LNCAP (cell line): Measurements from ENCODE around the gene DCP2.

Source experiments
- CTCF ChIP-seq: fragments of 450-650 bp; IDR thresholded peaks from 2 replicates; pipeline ENCODE4 v1.5.1; 2017; ENCODE audit warnings: mild to moderate bottlenecking

Gene DCP2

GRCh38 chr5:113027015-113027414, 50.4 kb downstream of the DCP2 start:
- TF ChIP-seq CTCF, result no peak

GRCh38 chr5:113027431-113027830, 50.8 kb downstream of the DCP2 start:
- no peak for TF ChIP-seq CTCF

- no peak for TF ChIP-seq CTCF
Observed at GRCh38 chr5:113029614-113030013, 53.0 kb downstream of the DCP2 start.

GRCh38 chr5:113031104-113031503, 54.5 kb downstream of the DCP2 start:
- no peak for TF ChIP-seq CTCF

- TF ChIP-seq CTCF, result no peak
Observed at GRCh38 chr5:113031557-113031956, 55.0 kb downstream of the DCP2 start.

GRCh38 chr5:113034182-113034773, 57.7 kb downstream of the DCP2 start:
- TF ChIP-seq CTCF, result no peak

- TF ChIP-seq CTCF, result no peak
Observed at GRCh38 chr5:113035096-113035495, 58.5 kb downstream of the DCP2 start.

GRCh38 chr5:113036321-113036720, 59.7 kb downstream of the DCP2 start:
- no peak for TF ChIP-seq CTCF
